ENCODE data around the gene PPT1. TPM values are rescaled to one million over a fixed set of nuclear protein-coding genes. Genes with fewer than 3 reads are reported as not detected.

Gene PPT1
- total RNA-seq, 4 donors from 2014 or later, result 58.1 to 77.7 (median 64.2) TPM

DNA sequence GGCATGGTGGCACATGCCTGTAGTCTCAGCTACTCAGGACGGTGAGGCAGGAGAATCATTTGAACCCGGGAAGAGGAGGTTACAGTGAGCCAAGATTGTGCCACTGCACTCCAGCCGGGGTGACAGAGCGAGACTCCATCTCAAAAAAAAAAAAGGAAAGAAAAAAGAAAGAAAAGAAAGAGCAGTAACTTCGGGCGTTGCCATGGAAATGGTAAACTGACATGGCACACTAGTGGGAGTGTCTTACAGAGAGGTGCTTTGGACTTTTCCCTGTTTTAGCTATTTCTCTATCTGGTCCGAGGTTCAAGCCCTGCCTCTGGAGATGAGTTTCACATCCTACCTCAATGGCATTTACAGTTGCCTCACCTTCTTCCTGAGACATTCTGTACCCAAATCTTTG is 23.1 kb upstream of the PPT1 start:
- H3K9me3 ChIP-seq, result no peaks in the 10 kb centered on the region
- H3K4me3 ChIP-seq (replicated peaks in 1 of 3), result no peak overlapping the region
- DNase-seq, result no peak
- no peaks in the 10 kb centered on the region for H3K36me3 ChIP-seq
- 86 to 87% methylated on average over 7 of the region's 7 CpGs for WGBS, 2 donors
- TF ChIP-seq CTCF (IDR thresholded peaks at IDR 0.05) (no peak), POLR2A (IDR thresholded peaks at IDR 0.05) (no peak)
- H3K27ac ChIP-seq, result no peak overlapping the region
- H3K27me3 ChIP-seq, result no peaks in the 10 kb centered on the region
- intact Hi-C loops (cut with DNase I), result no loop called here
- H3K4me1 ChIP-seq, result no peaks in the 10 kb centered on the region

GRCh38 chr1:40114400-40114799 is 17.3 kb upstream of the PPT1 start:
- H3K27ac ChIP-seq, result no peak overlapping the region
- H3K9me3 ChIP-seq, result no peaks in the 10 kb centered on the region
- H3K4me3 ChIP-seq (replicated peaks in 1 of 3), result no peak overlapping the region
- H3K4me1 ChIP-seq, result no peaks in the 10 kb centered on the region
- DNase-seq, result no peak
- intact Hi-C loops (cut with DNase I), result no loop called here
- H3K36me3 ChIP-seq, result no peaks in the 10 kb centered on the region
- no peak for TF ChIP-seq POLR2A (IDR thresholded peaks at IDR 0.05)
- TF ChIP-seq CTCF (IDR thresholded peaks at IDR 0.05), result no peak
- no peaks in the 10 kb centered on the region for H3K27me3 ChIP-seq
- WGBS, 2 donors, result 85 to 94% methylated on average over 3 of the region's 3 CpGs

DNA sequence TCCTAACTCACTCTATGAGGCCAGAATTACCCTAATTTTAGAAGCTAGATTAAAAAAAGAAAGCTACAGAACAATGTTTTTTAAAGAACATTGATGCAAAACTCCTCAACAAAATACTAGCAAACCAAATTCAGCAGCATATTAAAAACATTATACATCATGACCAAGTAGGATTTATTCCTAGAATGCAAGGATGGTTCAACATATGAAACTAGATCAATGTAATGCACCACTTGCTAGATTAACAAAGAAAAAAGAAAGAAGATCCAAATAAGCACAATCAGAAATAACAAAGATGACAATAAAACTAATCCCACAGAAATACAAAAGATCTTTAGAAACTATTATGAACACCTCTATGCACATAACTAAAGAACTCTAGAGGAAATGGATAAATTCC is 13.3 kb upstream of the PPT1 start:
- no peaks in the 10 kb centered on the region for H3K9me3 ChIP-seq

DNA sequence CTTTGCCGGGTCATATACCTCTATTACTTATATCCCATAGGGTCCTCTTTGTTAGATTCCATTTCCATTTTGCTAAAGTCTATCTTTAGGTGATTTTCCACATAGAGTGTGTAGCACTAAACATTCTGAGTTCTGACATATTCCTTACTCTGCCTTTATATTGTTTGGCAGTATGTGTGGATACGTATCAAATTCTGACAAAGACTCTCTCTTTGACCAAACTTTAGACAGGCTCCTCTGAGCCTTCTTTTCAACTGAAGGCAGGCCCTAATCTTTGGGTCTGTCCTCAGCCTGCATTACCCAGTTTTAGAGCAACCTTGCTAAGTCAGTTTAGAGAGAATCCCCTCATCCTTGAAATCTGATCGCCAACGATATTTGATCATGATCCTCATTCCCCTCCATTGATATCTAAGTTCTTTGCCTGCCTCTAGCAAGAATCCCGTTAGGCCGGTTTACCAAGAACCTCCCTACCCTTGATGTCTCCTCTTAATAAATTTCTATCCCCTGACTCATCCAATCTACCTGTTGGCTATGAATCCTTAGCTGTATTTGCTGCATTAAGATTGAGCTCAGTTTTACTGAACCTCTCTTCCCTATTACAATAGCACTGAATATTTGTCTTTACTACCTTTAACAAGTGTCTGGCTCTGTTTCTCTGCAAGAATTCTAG is 10.4 kb upstream of the PPT1 start:
- Histone ChIP-seq H3K4me3 (replicated peaks in 1 of 3) (no peak overlapping the region), H3K9me3 (no peaks in the 10 kb centered on the region), H3K27me3 (no peaks in the 10 kb centered on the region), H3K4me1 (peaks cover 0 to 3% of the 10 kb centered on the region in 2 donors), H3K27ac (peak overlapping the region in 1 of 3 donors; percentile 37), H3K36me3 (no peaks in the 10 kb centered on the region)
- WGBS, 2 donors, result 81 to 83% methylated on average over 6 of the region's 6 CpGs
- TF ChIP-seq POLR2A (IDR thresholded peaks at IDR 0.05) (no peak), CTCF (IDR thresholded peaks at IDR 0.05) (no peak)
- intact Hi-C loops (cut with DNase I), result no loop called here
- peak in 1 of 2 donors; percentile 18 for DNase-seq

More for the DNA sequence above, 13.3 kb upstream of the PPT1 start:
- no peak for DNase-seq
- TF ChIP-seq CTCF (IDR thresholded peaks at IDR 0.05) (no peak), POLR2A (IDR thresholded peaks at IDR 0.05) (no peak)
- no peaks in the 10 kb centered on the region for H3K27me3 ChIP-seq
- intact Hi-C loops (cut with DNase I), result no loop called here
- no peak overlapping the region for H3K4me3 ChIP-seq (replicated peaks in 1 of 3)
- H3K4me1 ChIP-seq, result peaks cover 0 to 3% of the 10 kb centered on the region in 2 donors
- no peak overlapping the region for H3K27ac ChIP-seq
- H3K36me3 ChIP-seq, result no peaks in the 10 kb centered on the region

DNA sequence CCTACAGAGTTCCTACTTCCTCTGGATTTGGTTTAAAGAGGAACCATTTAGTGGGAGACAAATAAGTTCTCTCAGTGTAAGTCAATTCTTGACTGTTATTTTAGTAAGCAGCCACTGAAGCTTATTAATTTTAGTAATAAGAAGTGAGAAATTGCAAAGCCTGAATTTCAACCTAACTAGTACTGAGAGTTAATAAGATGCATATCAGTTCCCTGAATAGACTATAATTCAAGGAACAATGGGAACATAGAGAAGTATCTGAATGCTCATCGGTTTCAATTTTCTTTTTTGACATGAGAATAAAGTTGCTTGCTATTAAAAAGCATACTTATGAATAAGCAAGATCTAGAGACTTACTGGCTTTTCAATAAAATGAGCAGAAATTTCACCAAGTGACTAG is 8.0 kb upstream of the PPT1 start:
- WGBS, 2 donors, result 75 to 81% methylated on average over 1 of the region's 1 CpG
- peaks cover 0 to 3% of the 10 kb centered on the region in 2 donors for H3K4me1 ChIP-seq
- H3K27me3 ChIP-seq, result no peaks in the 10 kb centered on the region
- no peaks in the 10 kb centered on the region for H3K36me3 ChIP-seq
- no peak overlapping the region for H3K27ac ChIP-seq
- TF ChIP-seq CTCF (IDR thresholded peaks at IDR 0.05), result no peak
- no peak for DNase-seq
- no peak overlapping the region for H3K4me3 ChIP-seq (replicated peaks in 1 of 3)
- H3K9me3 ChIP-seq, result no peaks in the 10 kb centered on the region
- intact Hi-C loops (cut with DNase I), result no loop called here
